Fibroblast of skin of abdomen (primary cell): ENCODE results near the gene PRDX2. TPM values are rescaled to one million over a fixed set of nuclear protein-coding genes. Genes with fewer than 3 reads are reported as not detected.
"Not testable (repeated sequence)": the region's sequence is repeated elsewhere in the genome, so short reads cannot be mapped to it uniquely, and the experiment has no call there.

Experiments
- DNase-seq: peaks from one replicate; pipeline ENCODE4 v3.0.0-alpha.2; 2013
- polyA plus RNA-seq, 2 experiments: library from polyadenylated mRNA; unstranded; fragments of 120-200 nt; gene quantifications; one replicate each; pipeline ENCODE4 v1.2.1, GENCODE V29; 2013; ENCODE audit not compliant: insufficient read length in 2 of 2

Gene PRDX2
- polyA plus RNA-seq (2013, experiment 1 of 2; ENCODE audit: insufficient read length): 206 TPM
- 214 TPM for polyA plus RNA-seq (2013, experiment 2 of 2; ENCODE audit: insufficient read length)

- peak; percentile 71 for DNase-seq
Observed at GRCh38 chr19:12801466-12802266, at the start of gene PRDX2, which contains the start of gene THSD8. PRDX2 (minus strand) TSS chr19:12801800; CDS start chr19:12801261, 539 bp downstream. THSD8 (plus strand) TSS chr19:12802069; CDS start chr19:12802072, 3 bp downstream.

DNA sequence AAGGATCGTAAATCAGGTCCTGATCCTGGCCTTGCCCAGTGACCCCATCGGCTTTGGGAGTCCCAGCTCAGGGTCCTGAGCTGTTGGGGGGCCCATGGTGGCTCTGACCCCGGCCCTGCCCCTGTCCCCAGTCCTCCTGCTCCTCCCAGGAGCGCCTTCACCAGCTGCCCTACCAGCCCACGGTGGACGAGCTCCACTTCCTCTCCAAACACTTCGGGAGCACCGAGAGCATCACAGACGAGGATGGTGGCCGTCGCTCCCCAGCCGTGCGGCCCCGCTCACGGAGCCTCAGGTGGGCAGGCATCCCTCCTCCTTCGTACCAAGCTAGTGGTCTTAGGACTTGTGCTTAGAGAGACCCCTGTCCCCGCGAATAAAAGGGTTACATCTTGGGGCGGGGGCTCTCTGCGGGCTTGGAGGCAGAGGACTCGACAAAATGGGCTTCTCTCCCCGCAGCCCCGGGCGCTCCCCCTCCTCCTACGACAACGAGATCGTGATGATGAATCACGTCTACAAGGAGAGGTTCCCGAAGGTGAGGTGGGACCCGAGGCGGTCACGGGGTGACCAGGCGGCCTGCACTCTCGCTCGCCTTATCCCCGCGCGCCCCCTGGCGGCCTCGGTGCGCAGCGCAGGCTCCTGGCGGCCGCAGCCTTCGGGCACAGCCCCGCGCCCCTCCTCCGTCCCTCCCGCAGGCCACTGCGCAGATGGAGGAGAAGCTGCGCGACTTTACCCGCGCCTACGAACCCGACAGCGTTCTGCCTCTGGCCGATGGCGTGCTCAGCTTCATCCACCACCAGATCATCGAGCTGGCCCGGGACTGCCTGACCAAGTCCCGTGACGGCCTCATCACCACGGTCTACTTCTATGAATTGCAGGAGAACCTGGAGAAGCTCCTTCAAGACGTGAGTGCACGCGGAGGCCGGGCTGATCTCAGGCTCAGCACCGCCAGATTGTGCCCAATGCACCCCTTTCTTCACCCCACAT, 45.8 kb upstream of the PRDX2 start:
- peak; percentile 70 for DNase-seq

GRCh38 chr19:12846613-12847012, 45.0 kb upstream of the PRDX2 start:
- DNase-seq: not testable (repeated sequence)

DNA sequence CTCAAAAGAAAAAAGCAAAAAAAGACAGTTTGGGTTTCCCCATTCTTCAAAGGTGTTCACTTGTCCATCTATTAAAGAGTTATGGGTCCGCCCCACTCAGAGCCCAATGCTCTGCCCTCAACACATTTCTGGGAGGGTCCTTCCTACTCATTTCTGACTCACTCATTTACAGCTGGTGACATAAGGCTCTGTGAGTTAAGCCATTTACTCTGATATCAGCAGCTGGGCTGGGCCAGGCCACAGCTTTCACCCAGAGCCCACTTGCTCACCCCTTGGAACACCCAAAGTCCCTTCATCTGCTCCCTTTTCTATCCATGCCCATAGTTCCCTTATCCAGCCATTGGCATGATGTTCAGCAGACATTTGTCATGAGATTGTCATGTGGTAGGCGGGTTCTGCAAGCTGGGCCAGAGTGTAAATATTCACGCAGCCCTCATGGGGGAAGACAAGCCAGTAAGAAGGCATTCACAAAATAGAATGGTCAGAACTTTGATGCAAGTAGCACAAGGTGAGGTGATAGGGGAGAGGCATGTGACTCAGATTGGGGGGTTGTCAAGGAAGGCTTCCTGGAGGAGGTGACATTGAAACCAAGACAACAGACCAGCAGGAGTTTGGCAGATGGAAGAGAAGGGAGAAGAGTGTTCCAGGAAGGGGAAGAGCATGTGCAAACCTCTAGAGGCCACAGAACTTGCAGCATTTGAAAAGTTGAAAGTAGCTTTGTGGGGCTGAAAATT, 42.6 kb upstream of the PRDX2 start:
- DNase-seq: no peak

DNA sequence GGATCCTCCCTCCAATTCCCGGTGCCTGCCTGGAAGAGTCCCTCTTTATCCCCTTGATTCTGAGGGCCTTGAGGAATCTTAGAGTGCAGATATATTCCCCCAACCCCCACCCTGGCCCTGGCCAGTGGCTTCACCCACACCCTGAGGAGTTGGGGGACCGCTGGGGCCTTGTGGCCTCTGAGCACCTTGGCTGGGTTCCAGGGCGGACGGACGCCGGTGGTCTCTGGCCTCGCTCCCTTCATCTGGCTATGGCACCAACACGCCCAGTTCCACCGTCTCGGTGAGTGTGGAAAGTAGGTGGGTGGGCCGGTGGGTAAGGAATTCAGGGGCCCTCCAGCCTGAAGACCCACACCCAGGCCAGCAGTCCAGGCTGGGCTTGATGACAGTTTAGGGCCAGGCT, 41.7 kb upstream of the PRDX2 start:
- DNase-seq: no peak

DNA sequence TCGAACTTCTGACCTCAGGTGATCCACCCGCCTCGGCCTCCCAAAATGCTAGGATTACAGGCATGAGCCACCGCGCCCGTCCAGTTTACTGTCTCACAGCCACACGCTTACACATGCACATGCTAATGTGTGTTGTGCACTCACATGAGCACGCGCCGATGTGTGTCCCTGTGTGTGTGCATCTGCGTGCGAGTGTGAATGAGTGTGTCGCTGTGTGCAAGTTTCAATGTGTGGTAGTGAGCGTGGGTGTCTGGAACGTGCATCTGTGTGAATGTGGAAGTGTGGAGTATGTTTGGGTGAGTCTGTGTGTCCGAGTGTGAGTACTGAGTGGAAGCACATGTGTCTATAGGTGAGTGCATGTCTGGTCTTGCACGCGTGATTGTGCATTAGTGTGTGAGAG, 40.9 kb upstream of the PRDX2 start:
- DNase-seq: no peak

GRCh38 chr19:12841094-12841493, 39.5 kb upstream of the PRDX2 start:
- DNase-seq: peak; percentile 23

GRCh38 chr19:12840091-12841079, 38.8 kb upstream of the PRDX2 start:
- DNase-seq: peak; percentile 49

DNA sequence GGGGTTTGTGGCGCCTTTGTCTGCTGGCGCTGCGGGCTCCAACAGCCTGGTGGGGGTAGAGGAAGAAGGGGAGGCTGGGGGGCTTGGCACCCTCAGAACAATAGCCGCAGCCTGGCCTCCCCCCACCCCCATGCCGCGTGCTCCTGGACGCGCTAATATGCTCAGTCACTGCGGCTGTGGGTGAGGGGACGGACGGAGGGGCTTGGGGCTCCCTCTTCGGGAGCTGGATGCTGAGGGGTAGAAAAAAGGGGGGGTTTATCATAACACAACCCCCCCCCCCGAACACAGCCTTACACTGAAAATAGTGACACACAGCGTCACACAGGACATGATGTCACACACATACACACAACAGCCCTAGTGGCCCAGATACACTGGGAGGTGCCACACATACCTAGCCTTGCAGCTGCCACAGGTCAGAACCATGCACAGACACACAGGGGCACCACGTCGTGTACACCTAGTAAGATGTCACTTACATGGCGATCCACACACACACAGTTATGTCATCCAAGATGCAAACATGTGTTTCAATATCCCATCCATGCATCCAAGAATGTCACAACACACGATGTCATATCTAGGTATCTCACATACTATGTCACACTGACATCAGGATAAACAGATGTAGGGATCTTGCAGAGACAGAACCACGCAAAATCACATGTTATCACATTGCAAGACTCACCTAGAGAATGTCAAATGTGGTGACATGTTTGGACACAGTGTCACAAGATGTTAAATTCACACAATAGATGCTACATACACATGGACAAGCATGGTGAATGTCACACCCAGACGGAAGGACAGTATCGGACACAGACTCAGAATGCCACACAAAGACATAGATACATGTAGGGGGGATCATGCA, 37.5 kb upstream of the PRDX2 start:
- no peak for DNase-seq

DNA sequence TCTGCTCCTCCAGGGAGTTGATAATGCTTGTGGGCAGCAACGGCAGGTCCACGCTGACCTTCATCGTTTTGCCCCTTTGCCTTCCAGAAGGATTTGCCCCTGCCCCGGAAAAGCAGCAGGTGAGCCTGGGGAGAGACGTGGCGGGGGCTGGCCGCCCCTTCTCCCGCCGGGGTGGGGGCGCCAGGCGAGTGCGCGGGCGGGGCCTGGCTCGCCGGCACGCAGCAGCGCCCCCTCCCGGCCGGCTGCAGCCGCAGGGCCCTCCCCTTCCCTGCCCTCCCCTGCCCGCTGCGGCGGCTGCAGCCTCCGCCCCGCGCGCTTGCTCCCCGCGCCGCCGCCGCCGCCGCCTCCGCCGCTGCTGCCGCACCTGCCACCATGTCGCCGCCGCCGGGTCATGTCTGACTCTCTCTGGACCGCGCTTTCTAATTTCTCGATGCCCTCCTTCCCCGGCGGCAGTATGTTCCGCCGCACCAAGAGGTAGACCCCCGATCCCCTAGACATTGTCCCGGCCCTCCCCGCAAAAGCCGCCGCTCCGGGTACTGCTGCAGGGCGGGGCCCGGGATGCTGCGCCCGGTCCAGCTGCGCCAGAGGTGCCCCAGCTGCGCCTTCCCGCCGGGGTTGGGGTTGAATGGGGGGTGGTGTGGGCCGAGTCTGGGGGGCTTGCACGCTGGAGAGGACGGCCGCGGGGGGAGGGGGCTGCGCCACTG, 36.7 kb upstream of the PRDX2 start, which contains the start of gene MAST1:
TSS of gene MAST1 (plus strand) at position 334 of the 704 bp plus-strand sequence. CDS start at position 392, 58 bp downstream.
- no peak for DNase-seq

DNA sequence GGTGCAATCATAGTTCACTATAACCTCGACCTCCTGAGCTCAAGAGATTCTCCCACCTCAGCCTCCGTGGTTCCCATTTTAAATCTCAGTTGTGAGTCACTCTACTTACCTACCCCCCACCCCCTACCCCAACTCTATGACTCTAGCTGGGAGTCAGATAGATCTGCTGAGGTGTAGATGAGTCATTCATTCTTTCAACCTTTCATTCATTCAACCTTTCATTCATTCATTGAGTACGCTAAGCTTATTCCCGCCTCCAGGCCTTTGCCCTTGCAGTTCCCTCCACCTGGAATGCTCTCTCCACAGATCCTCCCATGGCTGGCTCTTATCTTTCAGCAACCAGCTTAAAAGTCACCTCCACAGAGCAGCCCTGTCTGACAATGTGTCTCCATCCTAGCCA, 35.6 kb upstream of the PRDX2 start:
- DNase-seq: no peak

DNA sequence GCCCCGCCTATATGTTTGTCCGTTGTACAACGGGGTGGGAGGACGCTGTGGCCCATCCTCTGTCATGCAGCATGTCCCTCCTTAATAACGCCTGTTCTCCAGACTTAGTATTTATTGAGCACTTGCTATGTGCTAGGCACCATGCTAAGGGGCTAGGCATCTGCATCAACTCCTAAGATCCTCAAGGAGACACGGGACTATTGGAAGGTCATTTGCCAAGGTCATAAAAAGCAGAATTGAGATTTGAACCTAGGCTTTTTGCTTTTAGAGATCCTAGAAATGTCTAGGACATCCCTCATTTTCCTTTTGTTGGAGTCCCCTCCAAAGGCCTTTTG, 34.9 kb upstream of the PRDX2 start:
- DNase-seq: no peak

- no peak for DNase-seq
Observed at GRCh38 chr19:12834976-12835757, 33.6 kb upstream of the PRDX2 start.

DNA sequence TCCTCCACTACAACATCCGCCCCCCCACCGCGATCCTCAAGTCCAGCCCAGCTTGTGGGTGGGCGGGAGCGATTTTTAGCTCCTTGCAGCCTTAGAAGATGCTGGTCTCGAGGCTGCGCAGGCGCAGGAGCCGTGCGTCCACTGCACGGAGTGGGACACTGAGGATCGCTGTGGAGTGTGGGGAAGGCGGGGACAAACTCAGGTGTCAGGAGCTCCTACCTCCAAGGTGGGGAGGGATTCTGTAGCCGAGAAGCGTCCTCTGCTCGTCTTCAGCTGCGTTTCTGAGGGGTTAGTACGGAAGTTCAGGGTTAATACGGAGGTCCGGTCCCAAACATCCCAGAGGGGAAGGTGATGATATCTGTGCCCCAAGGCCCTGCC, 33.0 kb upstream of the PRDX2 start, which contains the start of gene RTBDN:
TSS of gene RTBDN (minus strand) at position 14 of the 378 bp plus-strand sequence. CDS start 4,600 bp downstream, outside the sequence.
- no peak for DNase-seq

GRCh38 chr19:12833738-12834565, 32.4 kb upstream of the PRDX2 start:
- no peak for DNase-seq

DNA sequence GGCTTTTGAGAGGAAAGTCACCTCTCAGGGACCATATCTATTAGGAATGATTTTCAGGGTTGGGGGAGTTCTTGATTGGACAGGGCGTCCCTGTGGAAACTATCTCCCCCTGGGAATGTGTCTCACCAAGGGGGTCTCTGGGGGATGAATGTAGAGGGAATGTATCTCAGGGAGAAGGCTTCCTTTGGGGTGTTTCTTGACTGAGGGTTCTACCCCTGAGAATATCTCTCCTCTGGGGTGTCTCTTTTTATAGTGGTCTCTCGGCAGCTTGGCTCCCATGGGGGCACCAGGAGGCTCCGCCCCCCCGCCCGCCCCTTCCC, 31.8 kb upstream of the PRDX2 start:
- no peak for DNase-seq

GRCh38 chr19:12828494-12828893, 26.9 kb upstream of the PRDX2 start:
- DNase-seq: no peak
